Measurements from ENCODE around the gene OTOGL.

OTOGL gene

DNA sequence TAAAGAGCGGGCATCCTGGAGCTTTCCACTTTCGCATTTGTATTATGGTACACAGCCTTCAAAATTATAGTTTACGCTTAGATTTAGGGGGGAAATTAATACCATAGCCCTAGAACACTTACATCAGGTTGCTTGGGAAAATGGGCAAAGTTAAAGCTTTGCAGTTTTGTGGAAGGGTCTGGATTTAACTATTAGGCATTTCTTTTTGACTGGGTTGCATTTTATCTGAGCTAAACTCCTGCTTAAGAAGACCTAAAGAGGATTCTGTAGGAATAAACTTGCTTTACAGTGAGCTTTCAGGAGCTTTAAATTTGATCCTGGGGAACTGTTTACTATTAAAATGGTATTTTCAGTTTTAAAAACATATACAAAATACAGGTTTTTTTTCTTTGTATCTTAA lies 301.9 kb downstream of the OTOGL start:
- no peak for DNase-seq

DNA sequence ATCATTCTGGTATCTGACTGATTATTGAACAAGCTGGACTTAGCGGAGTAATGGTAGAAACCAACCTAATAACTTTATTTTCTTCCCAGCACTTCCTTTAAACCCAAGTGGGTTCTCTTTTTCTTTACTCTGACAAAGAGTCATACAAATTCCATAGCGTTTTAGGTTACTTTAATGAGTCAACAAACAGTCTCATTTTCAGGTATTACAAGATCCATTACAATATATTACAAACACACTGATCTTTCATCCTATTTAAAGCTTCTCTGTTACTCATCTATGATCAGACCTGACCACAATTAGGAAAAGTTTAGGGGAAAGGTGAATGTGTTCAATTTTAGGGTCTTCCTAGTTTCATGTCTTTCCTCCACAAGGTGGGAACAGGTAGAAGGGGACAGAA lies 305.3 kb downstream of the OTOGL start:
- no peak for DNase-seq

DNA sequence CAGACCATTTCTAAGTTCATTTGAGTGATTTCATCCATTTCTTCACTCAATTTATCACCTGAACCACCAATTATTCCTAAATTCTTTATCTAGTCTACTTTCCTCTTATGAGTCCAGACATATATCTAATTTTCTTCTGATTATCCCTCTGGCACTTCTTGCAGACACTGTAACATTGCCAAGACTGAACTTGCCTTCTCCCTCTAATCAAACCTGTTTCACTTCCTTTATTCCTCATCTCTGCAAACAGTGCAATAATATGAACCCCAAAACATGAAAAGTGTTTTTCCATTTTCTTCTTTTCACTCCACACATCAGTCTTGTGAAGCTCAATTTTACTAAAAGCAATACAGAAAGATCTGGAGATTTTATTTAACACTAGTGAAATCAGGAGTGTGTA lies 306.9 kb downstream of the OTOGL start:
- DNase-seq, result no peak

DNA sequence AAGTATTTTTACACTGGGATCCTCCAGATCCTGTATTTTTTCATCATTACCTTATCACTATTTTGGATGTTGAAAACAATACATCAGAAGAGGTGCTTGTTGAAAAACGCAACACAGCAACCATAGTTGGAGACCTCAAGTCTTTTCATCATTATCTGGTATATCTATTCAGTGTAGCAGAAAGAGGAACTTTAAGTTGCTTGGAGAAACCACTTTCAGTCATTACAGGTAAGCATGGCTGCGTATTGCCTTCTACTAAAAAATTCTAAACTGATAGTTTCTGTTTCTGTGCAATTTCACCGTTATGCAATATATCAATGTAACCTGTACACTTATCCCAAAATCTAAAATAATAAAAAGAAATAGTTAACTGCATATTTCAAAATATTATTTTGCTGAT lies 312.4 kb downstream of the OTOGL start:
- no peak for DNase-seq

DNA sequence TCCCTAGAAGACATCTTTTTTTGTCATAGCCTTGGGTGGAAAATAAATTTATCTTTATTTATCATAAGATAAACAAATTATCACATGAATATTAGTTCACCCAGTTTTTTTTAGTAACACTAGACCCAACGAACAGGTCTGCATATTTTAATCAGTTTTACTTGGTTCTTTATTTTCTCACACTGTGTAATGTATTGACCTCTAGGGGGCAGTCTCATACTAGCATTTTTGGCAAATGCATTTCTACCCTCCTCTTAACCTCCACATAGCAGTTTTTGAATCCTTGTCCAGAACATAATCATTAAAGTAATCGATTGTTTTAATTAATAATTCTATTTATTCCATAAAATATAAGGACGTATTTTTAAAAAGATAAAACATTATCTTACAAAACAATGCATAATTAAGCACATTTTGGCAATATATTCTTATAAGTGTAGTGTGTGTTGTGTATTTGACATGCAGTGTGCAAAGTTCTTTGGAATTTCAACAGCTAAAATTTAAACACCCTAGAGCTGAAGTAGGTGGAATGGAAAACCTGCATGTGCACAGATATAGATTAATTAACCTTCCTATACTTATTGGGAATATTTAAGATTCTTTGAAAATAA lies 313.1 kb downstream of the OTOGL start:
- no peak for DNase-seq

DNA sequence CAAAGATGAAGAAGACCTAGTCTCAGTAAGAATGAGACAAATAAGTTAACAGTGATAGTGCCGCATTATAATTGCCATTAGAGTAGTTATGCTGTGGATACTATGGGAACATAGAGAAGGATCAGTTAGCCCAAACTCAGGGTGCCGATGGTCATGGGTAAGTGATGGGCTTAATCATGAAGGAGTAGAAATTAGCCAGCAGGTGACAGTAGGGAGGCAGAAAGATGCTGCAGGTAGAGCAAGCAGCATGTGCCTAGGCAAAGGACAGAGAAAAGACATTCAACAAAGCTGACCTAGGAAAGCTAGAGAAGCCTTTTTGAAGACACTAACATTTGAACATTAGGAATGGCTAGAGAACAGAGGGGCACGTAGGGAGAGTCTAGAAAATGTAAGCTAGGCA lies 314.1 kb downstream of the OTOGL start:
- no peak for DNase-seq

DNA sequence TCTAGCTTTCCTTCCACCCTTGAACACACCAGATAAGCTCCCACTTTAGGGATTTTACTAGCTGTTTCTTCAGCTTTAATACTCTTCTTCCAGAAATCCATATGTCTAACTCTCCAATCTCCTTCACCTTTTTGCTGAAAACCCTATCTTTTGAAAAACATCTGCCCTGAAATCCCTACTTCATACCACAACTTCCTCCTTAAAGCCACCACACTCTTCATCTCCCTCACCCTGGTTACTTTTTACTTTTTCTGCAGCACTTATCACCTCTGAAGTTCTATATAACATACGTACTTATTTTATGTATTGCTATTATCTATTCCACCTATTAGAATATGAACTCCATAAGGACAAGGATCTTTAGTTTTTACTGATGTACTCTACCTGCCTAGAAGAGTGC lies 316.1 kb downstream of the OTOGL start:
- DNase-seq, result no peak

DNA sequence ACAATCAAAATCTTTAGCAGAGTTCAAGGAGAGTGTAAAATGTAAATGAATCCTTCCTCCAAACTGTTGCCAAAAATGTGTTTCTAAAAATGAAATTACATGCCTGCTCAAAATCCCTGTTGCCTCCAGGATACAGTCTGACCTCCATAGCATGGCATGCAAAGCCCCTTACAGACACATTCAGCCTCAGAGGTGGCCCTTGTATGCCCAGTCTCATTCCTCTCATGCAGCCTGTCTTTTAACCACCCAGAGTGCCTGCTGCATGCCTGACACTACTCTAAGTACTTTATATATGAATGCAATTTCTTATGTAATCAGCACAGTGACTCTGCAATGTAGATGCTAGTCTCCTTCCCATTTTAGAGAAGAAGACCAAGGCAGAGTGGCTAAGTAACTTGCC lies 320.3 kb downstream of the OTOGL start:
- no peak for DNase-seq

DNA sequence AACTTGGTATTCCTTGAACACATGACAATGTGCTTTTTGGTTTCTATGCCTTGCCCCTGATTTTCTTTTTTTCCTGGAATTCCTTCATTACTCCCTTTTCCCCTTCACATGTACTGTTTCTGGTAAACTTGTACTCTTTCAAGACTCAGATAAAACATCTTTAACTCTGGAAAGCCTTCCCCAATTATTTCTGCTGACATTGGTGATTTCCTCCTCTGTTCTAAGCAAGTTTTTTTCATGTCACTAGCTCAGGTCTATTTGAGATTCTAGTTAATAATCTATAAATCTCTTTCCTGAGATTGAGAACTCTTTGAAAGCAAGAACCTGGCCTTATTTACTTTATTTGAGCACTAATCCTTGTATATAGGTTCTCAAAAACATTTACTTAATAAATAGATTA lies 320.7 kb downstream of the OTOGL start:
- no peak for DNase-seq

DNA sequence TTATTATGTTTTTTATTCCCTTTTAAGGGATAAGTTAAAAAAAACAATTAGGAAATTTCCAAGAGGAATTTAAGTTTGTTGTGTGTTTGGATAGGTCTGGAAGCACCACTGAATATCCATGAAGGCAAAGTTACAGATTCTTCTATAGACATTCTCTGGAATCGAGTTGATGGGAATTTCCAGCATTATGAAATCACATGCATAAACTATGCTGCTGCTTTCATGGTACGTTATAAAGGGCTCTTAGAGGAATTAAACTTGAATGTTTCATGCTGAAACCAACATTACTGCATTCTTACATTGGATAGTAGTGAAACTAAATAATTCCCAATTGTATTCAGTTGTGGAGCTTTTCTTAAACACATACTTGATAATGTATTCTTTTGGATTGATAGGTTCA lies 323.2 kb downstream of the OTOGL start:
- no peak for DNase-seq
